ENCODE data around the gene MTERF1.

DNA sequence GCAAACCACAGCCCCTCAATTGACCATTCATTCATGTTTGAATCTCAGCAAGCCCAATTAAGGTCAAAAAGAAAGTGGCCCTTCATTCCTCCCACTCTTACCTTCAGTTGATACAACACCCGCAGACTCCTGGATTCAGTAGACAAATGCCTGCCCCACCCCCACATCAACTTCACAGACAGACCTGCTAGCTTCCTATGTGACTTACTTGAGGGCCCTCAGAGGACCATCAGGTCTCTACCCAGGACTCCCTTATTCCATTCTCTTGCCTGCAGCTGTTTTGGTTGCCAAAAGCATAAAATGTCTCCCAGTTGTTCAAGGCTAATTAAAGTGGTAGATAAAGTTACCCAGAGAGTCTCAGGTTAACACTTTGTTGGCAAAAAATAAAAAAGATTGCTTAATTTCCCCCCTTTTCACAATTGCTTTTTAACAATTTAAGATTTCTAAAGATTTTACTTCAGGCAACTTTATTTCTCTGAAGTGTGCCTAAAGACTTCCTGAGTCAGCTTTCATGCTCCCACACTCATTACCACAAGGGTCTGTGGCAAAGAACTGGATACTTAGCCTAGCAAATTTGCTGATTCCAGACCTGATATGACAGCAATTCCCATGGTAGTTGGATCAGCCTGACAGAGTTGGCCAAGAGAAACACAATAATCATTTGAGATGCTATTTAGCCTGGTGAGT, 3.3 kb upstream of the MTERF1 start:
- TF ChIP-seq, protein P1, sequence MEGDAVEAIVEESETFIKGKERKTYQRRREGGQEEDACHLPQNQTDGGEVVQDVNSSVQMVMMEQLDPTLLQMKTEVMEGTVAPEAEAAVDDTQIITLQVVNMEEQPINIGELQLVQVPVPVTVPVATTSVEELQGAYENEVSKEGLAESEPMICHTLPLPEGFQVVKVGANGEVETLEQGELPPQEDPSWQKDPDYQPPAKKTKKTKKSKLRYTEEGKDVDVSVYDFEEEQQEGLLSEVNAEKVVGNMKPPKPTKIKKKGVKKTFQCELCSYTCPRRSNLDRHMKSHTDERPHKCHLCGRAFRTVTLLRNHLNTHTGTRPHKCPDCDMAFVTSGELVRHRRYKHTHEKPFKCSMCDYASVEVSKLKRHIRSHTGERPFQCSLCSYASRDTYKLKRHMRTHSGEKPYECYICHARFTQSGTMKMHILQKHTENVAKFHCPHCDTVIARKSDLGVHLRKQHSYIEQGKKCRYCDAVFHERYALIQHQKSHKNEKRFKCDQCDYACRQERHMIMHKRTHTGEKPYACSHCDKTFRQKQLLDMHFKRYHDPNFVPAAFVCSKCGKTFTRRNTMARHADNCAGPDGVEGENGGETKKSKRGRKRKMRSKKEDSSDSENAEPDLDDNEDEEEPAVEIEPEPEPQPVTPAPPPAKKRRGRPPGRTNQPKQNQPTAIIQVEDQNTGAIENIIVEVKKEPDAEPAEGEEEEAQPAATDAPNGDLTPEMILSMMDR (conservative IDR thresholded peaks at IDR 0.05; ENCODE audit: low read length): no peak
- TF ChIP-seq EZH2phosphoT487 (IDR thresholded peaks at IDR 0.05; ENCODE audit: borderline replicate concordance): no peak
